NCI-H2196 (cell line): ENCODE data around the gene CAVIN1.
A peak's percentile ranks its signal among the peaks of the same experiment; 100 is the strongest.
"Not testable (repeated sequence)": the region's sequence is repeated elsewhere in the genome, so short reads cannot be mapped to it uniquely, and the experiment has no call there.

Experiments
- DNase-seq: peaks from one replicate; lab custom pipeline; 2025; ENCODE audit not compliant: unreplicated experiment; lab: John Stamatoyannopoulos, UW

CAVIN1 gene

DNA sequence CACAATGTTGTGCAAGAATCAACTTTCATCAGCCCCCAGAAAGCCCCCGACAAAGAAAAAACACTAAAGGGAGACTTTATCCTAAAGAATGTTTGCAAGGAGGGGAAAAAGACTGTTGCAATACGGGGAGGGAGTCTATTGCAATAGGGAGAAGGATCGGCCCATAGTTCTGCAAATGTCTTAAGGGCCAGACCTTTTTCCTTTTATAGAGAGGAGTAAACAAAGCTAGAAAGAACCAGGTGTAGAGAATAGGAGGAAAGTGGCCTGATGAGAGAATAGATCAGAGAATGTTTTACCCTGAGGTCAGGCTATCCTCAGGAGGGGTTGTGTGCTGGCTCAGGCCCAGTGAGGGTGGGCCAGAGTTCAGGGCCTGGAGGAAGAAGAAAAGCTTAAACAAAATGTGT lies 8.7 kb upstream of the CAVIN1 start:
- no peak for DNase-seq

- DNase-seq: no peak
These were observed 6.8 kb upstream of the CAVIN1 start for GRCh38 chr17:42429726-42430447.

DNA sequence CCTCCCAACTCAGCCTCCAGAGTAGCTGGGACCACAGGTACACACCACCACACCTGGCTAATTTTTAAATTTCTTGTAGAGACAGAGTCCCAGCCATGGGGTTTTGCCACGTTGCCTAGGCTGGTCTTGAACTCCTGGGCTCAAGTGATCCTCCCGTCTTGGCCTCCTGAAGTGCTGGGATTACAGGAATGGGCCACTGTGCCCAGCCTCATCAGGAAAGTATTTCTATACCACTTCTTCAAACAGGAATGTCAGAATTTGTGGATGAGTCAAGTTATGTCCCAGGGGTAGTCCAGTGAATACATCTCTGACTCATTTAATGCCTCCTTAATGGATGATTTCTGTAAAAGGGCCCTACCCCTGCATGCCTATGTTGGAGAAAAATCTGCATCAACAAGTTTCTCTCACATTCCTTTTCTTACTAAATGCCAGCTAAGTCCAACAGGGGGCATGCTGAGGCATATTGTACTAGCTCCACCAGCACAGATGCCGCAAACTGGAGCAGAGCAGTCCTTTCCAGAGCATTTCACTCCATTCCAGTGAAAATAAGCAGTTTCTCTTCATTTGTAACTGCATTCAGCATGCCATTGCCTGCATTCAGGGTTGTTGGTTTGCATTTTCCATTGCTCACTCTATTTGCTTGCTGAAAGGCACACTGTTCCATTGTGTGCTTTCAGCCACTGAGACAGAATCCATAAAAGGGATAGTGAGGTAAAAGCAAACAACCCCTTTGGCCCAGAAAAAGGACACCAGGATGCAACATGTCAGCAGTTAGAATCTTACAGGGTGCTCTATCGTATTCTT lies 5.3 kb upstream of the CAVIN1 start:
- peak; percentile 20 for DNase-seq

- no peak for DNase-seq
These were observed 2.0 kb upstream of the CAVIN1 start for GRCh38 chr17:42424991-42425610.

DNA sequence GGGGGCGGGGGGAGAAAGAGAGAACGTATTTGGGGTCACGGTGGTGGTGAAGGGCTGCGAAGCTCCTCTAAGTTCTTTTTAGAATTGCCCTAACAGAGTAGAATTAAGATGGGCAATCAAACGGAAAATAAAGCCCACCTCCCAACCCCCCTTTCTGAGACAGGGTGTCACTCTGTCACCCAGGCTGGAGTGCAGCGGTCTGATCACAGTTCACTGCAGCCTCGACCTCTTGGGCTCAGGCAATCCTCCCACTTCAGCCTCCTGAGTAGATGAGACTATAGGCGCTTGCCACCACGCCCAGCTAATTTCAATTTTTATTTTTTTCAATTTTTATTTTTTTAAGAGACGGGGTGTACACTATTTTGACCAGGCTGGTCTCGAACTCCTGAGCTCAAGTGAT lies 710 bp upstream of the CAVIN1 start:
- DNase-seq: no peak

DNA sequence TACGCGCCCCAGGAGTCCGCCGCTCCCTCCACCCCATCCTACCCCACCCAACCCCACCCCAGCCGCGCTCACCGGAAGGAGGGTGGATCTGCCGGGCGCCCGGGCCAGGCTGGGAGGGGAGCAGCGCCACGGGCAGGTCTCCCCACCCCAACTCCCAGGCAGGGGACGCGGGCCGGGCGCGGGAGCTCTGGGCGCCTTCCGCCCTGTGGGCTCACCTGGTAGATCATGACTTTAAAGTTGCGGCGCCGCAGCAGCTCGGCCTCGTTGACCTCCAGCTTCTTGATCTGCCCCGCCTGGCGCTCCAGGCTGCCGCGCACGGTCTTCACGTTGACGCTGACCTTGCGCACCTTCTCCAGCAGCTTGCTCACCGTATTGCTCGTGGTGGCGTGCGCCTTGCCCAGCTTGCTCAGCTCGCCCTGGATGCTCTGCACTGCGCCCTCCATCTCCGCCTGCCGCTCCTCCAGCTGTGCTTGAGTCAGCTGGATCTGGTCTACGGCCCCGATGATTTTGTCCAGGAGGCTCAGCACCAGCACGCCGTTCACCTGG lies 571 bp downstream of the CAVIN1 start:
- peak; percentile 15 for DNase-seq

- no peak for DNase-seq
These were observed 1.3 kb downstream of the CAVIN1 start for GRCh38 chr17:42421507-42422338.

DNA sequence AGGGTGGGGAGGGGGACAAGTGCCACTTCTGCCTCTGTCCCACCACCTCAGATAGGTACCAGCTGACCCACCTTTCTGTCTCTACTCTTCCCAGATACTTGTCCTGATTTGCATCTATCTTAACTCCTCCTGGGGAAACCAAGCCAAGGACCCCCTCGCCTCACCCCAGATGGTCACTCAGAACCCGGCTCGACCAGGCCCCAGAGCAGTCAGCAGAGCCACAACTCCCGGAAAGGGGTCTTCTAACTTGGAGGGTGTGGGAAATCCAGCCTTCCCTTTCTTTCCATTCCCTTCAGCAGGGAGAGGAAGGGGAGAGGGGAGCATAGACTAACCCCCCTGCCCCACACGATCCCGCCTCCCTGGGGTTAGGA lies 1.9 kb downstream of the CAVIN1 start:
- DNase-seq: no peak

- DNase-seq: not testable (repeated sequence)
These were observed 5.1 kb downstream of the CAVIN1 start for GRCh38 chr17:42417981-42418380.

GRCh38 chr17:42414704-42415409 lies 8.2 kb downstream of the CAVIN1 start:
- no peak for DNase-seq

GRCh38 chr17:42413464-42414040 lies 9.5 kb downstream of the CAVIN1 start:
- no peak for DNase-seq

- no peak for DNase-seq
These were observed 11.0 kb downstream of the CAVIN1 start for GRCh38 chr17:42411905-42412679.

DNA sequence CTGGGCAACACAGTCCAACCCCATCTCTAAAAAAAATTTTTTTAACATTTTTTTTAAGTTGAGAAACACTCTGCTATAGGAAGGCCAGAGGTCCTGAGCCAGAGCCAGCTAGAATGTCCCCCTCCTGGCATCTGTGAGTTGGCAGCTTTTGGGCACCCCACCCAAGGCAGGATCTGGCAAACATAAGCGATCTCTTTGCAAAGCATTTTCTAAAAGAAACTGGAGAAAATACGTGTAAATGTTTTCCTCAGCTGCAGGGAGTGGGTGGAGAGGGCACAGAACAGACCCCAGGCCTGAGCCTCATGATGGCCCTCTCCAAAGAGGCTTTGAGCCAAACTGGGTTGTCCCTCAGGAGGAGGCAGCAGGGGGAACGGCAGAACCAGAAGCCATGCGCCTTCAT lies 11.7 kb downstream of the CAVIN1 start:
- DNase-seq: no peak

DNA sequence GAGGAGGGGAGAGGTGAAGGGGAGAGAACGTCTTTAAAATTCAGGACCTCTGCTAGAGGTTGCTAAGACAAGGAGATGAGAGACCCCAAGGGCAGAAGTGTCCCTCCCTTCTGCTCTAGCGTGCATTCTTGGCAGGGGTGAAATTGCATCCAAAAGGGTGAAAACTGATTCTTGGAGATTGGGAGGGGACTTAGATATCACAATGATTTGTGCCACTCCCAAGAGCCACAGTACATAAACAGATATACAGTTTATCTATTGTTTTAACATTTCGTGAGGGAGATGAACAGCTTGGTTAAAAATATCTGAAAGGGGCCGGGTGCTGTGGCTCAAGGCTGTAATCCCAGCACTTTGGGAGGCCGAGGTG lies 12.8 kb downstream of the CAVIN1 start:
- no peak for DNase-seq

DNA sequence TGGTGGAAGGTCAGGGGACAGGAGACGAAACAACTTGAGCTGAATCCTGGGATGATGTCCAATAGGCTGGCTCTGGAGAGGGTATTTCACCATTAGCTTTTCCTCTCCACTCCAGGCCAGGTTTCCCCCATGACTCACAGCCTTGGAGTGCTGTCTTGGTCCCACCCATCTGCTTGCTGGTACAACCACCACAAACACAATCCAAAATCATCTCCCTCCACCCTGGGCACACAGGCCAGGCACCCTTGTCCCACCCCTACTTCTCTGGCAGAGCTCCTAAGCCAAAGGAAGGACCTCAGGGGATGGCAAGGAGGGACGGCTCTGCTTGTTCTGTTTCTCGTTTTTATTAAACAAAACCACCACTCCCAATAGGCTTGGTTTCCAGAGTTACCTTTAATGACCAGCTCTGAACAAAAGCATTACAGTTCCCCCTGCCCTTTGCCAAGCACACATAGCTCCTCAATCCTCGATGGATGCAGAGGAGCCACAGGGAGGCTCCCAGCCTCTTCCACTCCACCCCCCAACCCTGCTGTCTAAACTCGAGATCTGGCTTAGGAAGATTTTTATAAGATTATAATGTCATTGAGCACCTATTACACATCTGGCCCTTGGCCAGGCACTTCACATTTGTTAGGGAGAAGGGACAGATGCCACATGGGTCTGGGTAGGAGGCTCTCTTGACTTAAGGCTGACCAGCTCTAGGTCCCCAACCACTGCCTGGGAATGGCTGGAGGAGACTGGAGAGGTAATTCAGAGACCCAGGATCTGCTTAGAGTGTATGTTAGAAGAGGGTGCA lies 13.3 kb downstream of the CAVIN1 start:
- no peak for DNase-seq

DNA sequence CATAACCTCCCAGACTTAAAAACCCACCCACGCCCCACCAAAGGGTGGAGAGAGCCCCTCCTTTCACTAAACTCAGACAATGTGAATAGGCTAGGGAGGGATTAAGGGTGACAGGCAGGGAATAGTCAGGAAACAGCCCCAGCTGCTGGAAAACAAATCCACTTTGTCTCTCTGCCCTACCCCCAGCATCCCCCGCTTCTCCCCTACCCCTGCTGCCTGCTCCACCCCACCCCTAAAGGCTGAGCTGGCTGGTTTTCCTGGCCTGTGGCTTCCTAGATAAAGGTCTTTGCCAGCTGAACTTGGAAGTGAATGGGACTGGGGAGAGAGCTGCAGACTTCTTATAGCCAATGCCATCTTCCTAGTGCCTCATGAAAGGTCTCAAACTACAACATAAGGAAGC lies 15.0 kb downstream of the CAVIN1 start:
- no peak for DNase-seq

DNA sequence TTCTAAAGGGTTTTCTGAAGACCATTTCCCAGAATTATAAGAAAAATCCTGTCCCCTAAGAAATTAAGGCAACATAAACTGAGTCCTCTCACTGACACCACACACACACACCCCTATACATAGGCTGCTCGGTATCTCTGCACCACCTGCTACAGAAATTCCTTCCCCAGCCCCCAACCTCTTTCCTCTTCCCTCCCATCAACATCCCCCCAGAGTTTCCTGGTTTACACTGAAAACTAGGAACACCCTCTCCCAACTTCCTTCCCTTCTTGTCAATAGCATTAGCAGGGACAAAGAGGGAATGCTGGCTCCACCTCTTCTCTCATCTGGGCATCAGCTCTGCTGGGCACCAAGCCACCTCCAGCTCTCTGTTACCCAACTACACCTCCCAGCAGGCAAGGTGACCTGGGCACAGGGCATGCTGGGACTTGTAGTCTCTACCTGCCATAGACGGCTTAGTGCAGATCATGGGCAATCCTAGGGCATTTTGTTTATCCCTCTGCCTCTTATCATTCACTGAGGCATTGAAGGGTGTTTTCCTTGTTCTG lies 15.7 kb downstream of the CAVIN1 start:
- peak; percentile 77 for DNase-seq

GRCh38 chr17:42406615-42407288 lies 16.3 kb downstream of the CAVIN1 start:
- no peak for DNase-seq
